ENCODE results near the gene HMOX2.

HMOX2 gene

GRCh38 chr16:4465977-4466779 is 10.0 kb upstream of the HMOX2 start:
- DNase-seq (ENCODE audit: low spot score) = no peak

GRCh38 chr16:4467916-4468315 is 8.3 kb upstream of the HMOX2 start:
- no peak for DNase-seq (ENCODE audit: low spot score)

GRCh38 chr16:4468972-4469371 is 7.2 kb upstream of the HMOX2 start:
- no peak for DNase-seq (ENCODE audit: low spot score)

GRCh38 chr16:4471869-4472268 is 4.3 kb upstream of the HMOX2 start:
- DNase-seq (ENCODE audit: low spot score) = no peak

GRCh38 chr16:4472880-4473279 is 3.3 kb upstream of the HMOX2 start:
- no peak for DNase-seq (ENCODE audit: low spot score)

GRCh38 chr16:4474192-4474961 is 1.8 kb upstream of the HMOX2 start, which contains the start of gene NMRAL1:
Gene NMRAL1 (minus strand): TSS chr16:4474625. CDS start chr16:4474132, 493 bp downstream.
- peak; percentile 94 for DNase-seq (ENCODE audit: low spot score)

GRCh38 chr16:4477966-4478365 is 1.8 kb downstream of the HMOX2 start:
- no peak for DNase-seq (ENCODE audit: low spot score)

- DNase-seq (ENCODE audit: low spot score) = no peak
Measured at GRCh38 chr16:4481526-4481925, 5.3 kb downstream of the HMOX2 start.

GRCh38 chr16:4481963-4482362 is 5.8 kb downstream of the HMOX2 start:
- DNase-seq (ENCODE audit: low spot score) = no peak

- DNase-seq (ENCODE audit: low spot score) = no peak
Measured at GRCh38 chr16:4486126-4486893, 10.1 kb downstream of the HMOX2 start.

GRCh38 chr16:4487955-4488498 is 11.8 kb downstream of the HMOX2 start:
- DNase-seq (ENCODE audit: low spot score) = no peak

- DNase-seq (ENCODE audit: low spot score) = no peak
Measured at GRCh38 chr16:4488499-4488967, 12.3 kb downstream of the HMOX2 start.

- no peak for DNase-seq (ENCODE audit: low spot score)
Measured at GRCh38 chr16:4489030-4489429, 12.8 kb downstream of the HMOX2 start.

GRCh38 chr16:4491898-4492297 is 15.7 kb downstream of the HMOX2 start:
- no peak for DNase-seq (ENCODE audit: low spot score)

- no peak for DNase-seq (ENCODE audit: low spot score)
Measured at GRCh38 chr16:4494746-4495490, 18.7 kb downstream of the HMOX2 start.

- DNase-seq (ENCODE audit: low spot score) = no peak
Measured at GRCh38 chr16:4495766-4496165, 19.6 kb downstream of the HMOX2 start.

- no peak for DNase-seq (ENCODE audit: low spot score)
Measured at GRCh38 chr16:4496305-4496704, 20.1 kb downstream of the HMOX2 start.

GRCh38 chr16:4498546-4499195 is 22.5 kb downstream of the HMOX2 start:
- DNase-seq (ENCODE audit: low spot score) = no peak

GRCh38 chr16:4499196-4499555 is 23.0 kb downstream of the HMOX2 start:
- DNase-seq (ENCODE audit: low spot score) = no peak

- no peak for DNase-seq (ENCODE audit: low spot score)
Measured at GRCh38 chr16:4500272-4500671, 24.1 kb downstream of the HMOX2 start.

GRCh38 chr16:4501071-4501478 is 24.9 kb downstream of the HMOX2 start:
- DNase-seq (ENCODE audit: low spot score) = no peak
